OCI-LY3 (cell line): ENCODE results near the gene CLCN1.

ENCODE experiments used
- EZH2phosphoT487 ChIP-seq: fragments of 200-600 bp; shearing (Covaris generic); IDR thresholded peaks from 2 replicates; pipeline ENCODE4 v1.6.1; 2018; ENCODE audit warnings: antibody characterized with exemption, mixed run types, low read depth
- TF ChIP-seq, protein P1 (sequence below): fragments of 200-600, 300-600 bp; sonication (generic); IDR thresholded peaks from 2 replicates; pipeline ENCODE4 v1.5.1; 2014; ENCODE audit warnings: antibody characterized with exemption, low read length, low read depth

DNA sequence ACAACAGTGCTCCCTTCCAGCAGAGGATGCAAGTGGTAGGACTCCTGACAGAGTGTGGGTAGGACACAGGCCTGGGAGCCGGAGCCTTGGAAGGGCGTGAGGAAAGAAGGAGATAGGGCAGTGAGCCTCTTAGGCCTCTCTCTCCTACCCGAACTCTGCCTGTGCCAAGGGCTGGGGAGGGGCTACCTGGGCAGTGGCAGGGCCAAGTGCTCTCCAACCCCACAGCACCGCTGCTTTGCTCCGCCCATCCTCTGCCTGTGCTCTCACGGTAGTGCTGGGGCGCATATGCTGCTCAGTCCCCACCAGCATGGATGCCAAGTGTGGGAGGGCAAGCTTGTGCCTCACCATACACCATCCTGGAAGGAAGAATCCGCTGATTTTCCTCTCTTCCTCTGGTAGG is 39.1 kb downstream of the CLCN1 start:
- TF ChIP-seq, protein P1, sequence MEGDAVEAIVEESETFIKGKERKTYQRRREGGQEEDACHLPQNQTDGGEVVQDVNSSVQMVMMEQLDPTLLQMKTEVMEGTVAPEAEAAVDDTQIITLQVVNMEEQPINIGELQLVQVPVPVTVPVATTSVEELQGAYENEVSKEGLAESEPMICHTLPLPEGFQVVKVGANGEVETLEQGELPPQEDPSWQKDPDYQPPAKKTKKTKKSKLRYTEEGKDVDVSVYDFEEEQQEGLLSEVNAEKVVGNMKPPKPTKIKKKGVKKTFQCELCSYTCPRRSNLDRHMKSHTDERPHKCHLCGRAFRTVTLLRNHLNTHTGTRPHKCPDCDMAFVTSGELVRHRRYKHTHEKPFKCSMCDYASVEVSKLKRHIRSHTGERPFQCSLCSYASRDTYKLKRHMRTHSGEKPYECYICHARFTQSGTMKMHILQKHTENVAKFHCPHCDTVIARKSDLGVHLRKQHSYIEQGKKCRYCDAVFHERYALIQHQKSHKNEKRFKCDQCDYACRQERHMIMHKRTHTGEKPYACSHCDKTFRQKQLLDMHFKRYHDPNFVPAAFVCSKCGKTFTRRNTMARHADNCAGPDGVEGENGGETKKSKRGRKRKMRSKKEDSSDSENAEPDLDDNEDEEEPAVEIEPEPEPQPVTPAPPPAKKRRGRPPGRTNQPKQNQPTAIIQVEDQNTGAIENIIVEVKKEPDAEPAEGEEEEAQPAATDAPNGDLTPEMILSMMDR = no peak
- TF ChIP-seq EZH2phosphoT487 = no peak
